DND-41 (cell line): ENCODE results near the gene LHPP.
"Not testable (repeated sequence)": the region's sequence is repeated elsewhere in the genome, so short reads cannot be mapped to it uniquely, and the experiment has no call there.

Experiments used
- ATAC-seq: fragments of 200-7000 bp; cut with Tn5 transposase; 3 replicates; pipeline ENCODE4 v1.9.1; 2021; ENCODE audit warnings: low read depth; ENCODE audit not compliant: insufficient read depth
- DNase-seq: peaks from one replicate; pipeline ENCODE4 v3.0.0-alpha.2; 2020
- H2AFZ ChIP-seq: 2 replicates; pipeline ENCODE4 v1.6.0; 2012; ENCODE audit warnings: low read depth, low read length
- H3K27ac ChIP-seq: 2 replicates; pipeline ENCODE4 v1.5.1; 2012; ENCODE audit warnings: low read length, inconsistent platforms
- H3K27me3 ChIP-seq: fragments of 200-600 bp; sonication (generic); 2 replicates; pipeline ENCODE4 v1.6.0; 2012; ENCODE audit warnings: low read length, mild to moderate bottlenecking, inconsistent platforms; ENCODE audit not compliant: insufficient read depth, poor library complexity
- H3K36me3 ChIP-seq: 2 replicates; pipeline ENCODE4 v1.5.1; 2012; ENCODE audit warnings: low read length, inconsistent platforms; ENCODE audit not compliant: insufficient read depth
- H3K4me1 ChIP-seq: 2 replicates; pipeline ENCODE4 v1.5.1; 2012; ENCODE audit warnings: mild to moderate bottlenecking, low read length; ENCODE audit not compliant: insufficient read depth
- H3K4me2 ChIP-seq: 2 replicates; pipeline ENCODE4 v1.6.0; 2012; ENCODE audit warnings: mild to moderate bottlenecking, moderate library complexity, low read length, inconsistent platforms; ENCODE audit not compliant: insufficient read depth
- H3K4me3 ChIP-seq, 2 experiments: fragments of 200-600 bp in 1 of 2; shearing (Covaris generic) in 1 of 2; 2 replicates each; pipeline ENCODE4 v1.5.1; 2012 to 2016; ENCODE audit warnings: inconsistent platforms in 2 of 2, low read length in 2 of 2, mild to moderate bottlenecking in 2 of 2, low read depth in 1 of 2, moderate library complexity in 1 of 2
- H3K79me2 ChIP-seq: 2 replicates; pipeline ENCODE4 v1.6.0; 2012; ENCODE audit warnings: low read length, inconsistent platforms; ENCODE audit not compliant: insufficient read depth
- H3K9ac ChIP-seq: 2 replicates; pipeline ENCODE4 v1.6.0; 2012; ENCODE audit warnings: low read depth, mild to moderate bottlenecking, inconsistent platforms, low read length, moderate library complexity
- H3K9me3 ChIP-seq: 2 replicates; pipeline ENCODE4 v1.5.1; 2012; ENCODE audit warnings: low read length, moderate library complexity, mild to moderate bottlenecking, inconsistent platforms; ENCODE audit not compliant: insufficient read depth, severe bottlenecking
- H4K20me1 ChIP-seq: 2 replicates; pipeline ENCODE4 v1.6.0; 2012; ENCODE audit warnings: low read length; ENCODE audit not compliant: insufficient read depth
- CTCF ChIP-seq: IDR thresholded peaks from 2 replicates; pipeline ENCODE4 v1.5.1; 2012; ENCODE audit warnings: borderline replicate concordance, low read length, moderate library complexity, mild to moderate bottlenecking; ENCODE audit not compliant: poor library complexity, severe bottlenecking; ENCODE audit errors: extremely low read depth
- EZH2 ChIP-seq: IDR thresholded peaks from 3 replicates; pipeline ENCODE4 v1.6.1; 2012; ENCODE audit warnings: borderline replicate concordance, low read depth, mild to moderate bottlenecking, moderate library complexity, low read length, inconsistent platforms; ENCODE audit not compliant: severe bottlenecking

LHPP gene

GRCh38 chr10:124546055-124546369 is 84.4 kb downstream of the LHPP start:
- DNase-seq (no peak), ATAC-seq (peak; percentile 23; the same call in 2 of the 3 replicates)
- Histone ChIP-seq H3K9me3 (no peaks in the 10 kb centered on the region), H3K4me1 (peaks cover 17% of the 10 kb centered on the region), H3K4me2 (no peak overlapping the region), H4K20me1 (no peaks in the 10 kb centered on the region), H3K4me3 (no peak overlapping the region), H3K27ac (no peak overlapping the region), H3K36me3 (no peaks in the 10 kb centered on the region), H3K9ac (no peak overlapping the region), H2AFZ (no peak overlapping the region), H3K27me3 (no peaks in the 10 kb centered on the region), H3K79me2 (no peaks in the 10 kb centered on the region)
- no peak for TF ChIP-seq CTCF

- Histone ChIP-seq H3K4me1 (peaks cover 17% of the 10 kb centered on the region), H3K9ac (no peak overlapping the region)
Measured at GRCh38 chr10:124546957-124547646, 85.5 kb downstream of the LHPP start.

GRCh38 chr10:124547647-124548168 is 86.1 kb downstream of the LHPP start:
- no peak overlapping the region for H3K4me3 ChIP-seq

More at GRCh38 chr10:124546957-124547646, 85.5 kb downstream of the LHPP start:
- Histone ChIP-seq H3K79me2 (no peaks in the 10 kb centered on the region), H4K20me1 (no peaks in the 10 kb centered on the region), H3K9me3 (no peaks in the 10 kb centered on the region), H3K36me3 (no peaks in the 10 kb centered on the region), H3K27me3 (no peaks in the 10 kb centered on the region), H3K27ac (no peak overlapping the region), H3K4me3 (no peak overlapping the region), H2AFZ (no peak overlapping the region), H3K4me2 (no peak overlapping the region)
- DNase-seq = no peak
- TF ChIP-seq EZH2 = no peak
- no peak for TF ChIP-seq CTCF
- ATAC-seq = no peak

GRCh38 chr10:124549171-124549570 is 87.5 kb downstream of the LHPP start:
- H3K4me2 ChIP-seq, H3K4me3 ChIP-seq, H2AFZ ChIP-seq, H3K27me3 ChIP-seq, ATAC-seq, H4K20me1 ChIP-seq, DNase-seq, H3K79me2 ChIP-seq, H3K9ac ChIP-seq, H3K9me3 ChIP-seq, H3K36me3 ChIP-seq, H3K27ac ChIP-seq: not testable (repeated sequence)
- peaks cover 17% of the 10 kb centered on the region for H3K4me1 ChIP-seq

More at GRCh38 chr10:124547647-124548168, 86.1 kb downstream of the LHPP start:
- Histone ChIP-seq H3K27me3 (no peaks in the 10 kb centered on the region), H3K9me3 (no peaks in the 10 kb centered on the region), H3K4me1 (peaks cover 17% of the 10 kb centered on the region), H2AFZ (no peak overlapping the region), H3K4me2 (no peak overlapping the region), H3K79me2 (no peaks in the 10 kb centered on the region), H3K27ac (no peak overlapping the region), H3K36me3 (no peaks in the 10 kb centered on the region), H4K20me1 (no peaks in the 10 kb centered on the region), H3K9ac (no peak overlapping the region)
- ATAC-seq = no peak
- DNase-seq = no peak
- TF ChIP-seq CTCF = no peak
- TF ChIP-seq EZH2 = no peak
